Measurements from ENCODE around the gene CNDP2.

CNDP2 gene

GRCh38 chr18:74482697-74483096 is 13.5 kb upstream of the CNDP2 start:
- Mint-ChIP-seq H3K36me3 (ENCODE audit: low read depth) (no peaks in the 10 kb centered on the region), H3K9me3 (no peaks in the 10 kb centered on the region), H3K4me1 (peaks cover 35% of the 10 kb centered on the region), H3K27ac (no peak overlapping the region), H3K4me3 (no peak overlapping the region), H3K27me3 (ENCODE audit: low read depth, poor library complexity) (no peaks in the 10 kb centered on the region)
- no peak for DNase-seq
- TF ChIP-seq, protein P1, sequence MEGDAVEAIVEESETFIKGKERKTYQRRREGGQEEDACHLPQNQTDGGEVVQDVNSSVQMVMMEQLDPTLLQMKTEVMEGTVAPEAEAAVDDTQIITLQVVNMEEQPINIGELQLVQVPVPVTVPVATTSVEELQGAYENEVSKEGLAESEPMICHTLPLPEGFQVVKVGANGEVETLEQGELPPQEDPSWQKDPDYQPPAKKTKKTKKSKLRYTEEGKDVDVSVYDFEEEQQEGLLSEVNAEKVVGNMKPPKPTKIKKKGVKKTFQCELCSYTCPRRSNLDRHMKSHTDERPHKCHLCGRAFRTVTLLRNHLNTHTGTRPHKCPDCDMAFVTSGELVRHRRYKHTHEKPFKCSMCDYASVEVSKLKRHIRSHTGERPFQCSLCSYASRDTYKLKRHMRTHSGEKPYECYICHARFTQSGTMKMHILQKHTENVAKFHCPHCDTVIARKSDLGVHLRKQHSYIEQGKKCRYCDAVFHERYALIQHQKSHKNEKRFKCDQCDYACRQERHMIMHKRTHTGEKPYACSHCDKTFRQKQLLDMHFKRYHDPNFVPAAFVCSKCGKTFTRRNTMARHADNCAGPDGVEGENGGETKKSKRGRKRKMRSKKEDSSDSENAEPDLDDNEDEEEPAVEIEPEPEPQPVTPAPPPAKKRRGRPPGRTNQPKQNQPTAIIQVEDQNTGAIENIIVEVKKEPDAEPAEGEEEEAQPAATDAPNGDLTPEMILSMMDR (IDR thresholded peaks at IDR 0.05) = no peak

DNA sequence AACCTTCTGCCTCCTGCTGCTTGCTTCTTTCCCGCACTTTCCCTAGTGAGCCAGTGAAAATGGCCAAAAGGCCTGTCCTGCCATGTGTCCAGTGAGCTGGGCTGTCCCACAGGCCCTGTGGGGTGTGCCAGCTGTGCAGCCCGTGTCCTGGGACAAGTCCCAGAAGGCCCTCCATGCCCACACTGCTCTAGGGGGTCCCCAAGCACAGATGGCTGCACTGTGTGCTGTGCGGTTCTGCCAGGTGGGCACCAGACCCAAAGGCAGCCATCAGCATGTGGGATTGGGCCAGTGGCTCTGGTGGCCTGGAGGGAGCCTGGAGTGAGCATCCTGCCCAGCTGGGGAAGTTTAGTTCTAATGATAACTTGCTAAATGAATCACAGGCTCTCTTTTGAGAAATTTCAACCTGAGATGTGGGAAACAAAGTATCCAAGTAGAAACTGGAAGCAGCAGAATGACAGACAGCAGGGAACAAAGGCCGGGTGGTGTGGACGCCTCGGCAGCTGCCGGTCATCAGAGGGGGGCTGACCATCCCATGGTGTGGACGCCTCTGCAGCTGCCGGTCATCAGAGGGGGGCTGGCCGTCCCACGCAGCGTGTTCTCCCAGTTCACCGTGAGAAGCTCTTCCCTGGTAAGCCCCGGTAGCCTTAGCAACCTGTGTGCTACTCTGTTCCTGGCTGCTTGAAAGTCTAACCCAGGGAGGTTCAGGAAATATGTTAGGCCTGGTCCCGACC is 9.9 kb upstream of the CNDP2 start:
- TF ChIP-seq, protein P1 (IDR thresholded peaks at IDR 0.05) = no peak
- DNase-seq = no peak
- Mint-ChIP-seq H3K36me3 (ENCODE audit: low read depth) (no peaks in the 10 kb centered on the region), H3K4me3 (no peak overlapping the region), H3K9me3 (peaks cover under 1% of the 10 kb centered on the region), H3K27me3 (ENCODE audit: low read depth, poor library complexity) (no peaks in the 10 kb centered on the region), H3K27ac (no peak overlapping the region), H3K4me1 (peaks cover 44% of the 10 kb centered on the region)

DNA sequence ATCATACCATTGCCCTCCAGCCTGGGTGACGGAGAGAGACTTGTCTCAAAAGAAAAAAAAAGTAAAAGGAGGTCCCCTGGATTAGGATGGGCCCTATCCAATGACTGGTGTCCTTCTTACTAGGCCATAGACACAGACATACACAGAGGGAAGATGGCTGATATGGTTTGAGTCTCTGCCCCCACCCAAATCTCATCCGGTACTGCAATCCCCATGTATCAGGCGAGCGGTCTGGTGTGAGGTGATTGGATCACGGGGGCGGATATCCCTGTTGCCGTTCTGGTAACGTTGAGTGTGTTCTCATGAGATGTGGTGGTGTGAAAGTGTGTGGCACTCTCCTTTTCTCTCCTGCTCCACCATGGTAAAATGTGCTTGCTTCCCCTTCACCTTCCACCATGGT is 7.8 kb upstream of the CNDP2 start:
- Mint-ChIP-seq H3K36me3 (ENCODE audit: low read depth) (no peaks in the 10 kb centered on the region), H3K9me3 (peaks cover 9% of the 10 kb centered on the region), H3K4me3 (no peak overlapping the region)

DNA sequence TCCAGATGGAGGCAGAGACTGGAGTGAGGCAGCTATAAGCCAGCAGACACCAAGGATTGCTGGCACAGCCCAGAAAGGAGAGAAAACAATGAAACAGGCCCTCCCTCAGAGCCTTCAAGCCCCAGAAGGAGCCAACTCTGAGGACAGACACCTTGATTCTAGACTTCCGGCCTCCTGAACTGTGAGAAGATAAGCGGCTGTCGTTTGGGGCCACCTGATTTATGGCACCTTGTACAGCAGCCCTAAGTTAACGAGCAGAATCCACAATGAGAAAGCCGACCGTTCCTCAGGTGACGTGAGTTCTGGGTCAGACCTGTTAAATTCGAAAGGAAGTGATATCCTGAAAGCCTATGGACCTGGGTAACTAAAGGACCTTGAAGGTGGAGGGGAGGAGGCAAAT is 7.3 kb upstream of the CNDP2 start:
- TF ChIP-seq, protein P1 (IDR thresholded peaks at IDR 0.05) = no peak
- no peak for DNase-seq
- H3K27me3 Mint-ChIP-seq (ENCODE audit: low read depth, poor library complexity) = peaks cover 7% of the 10 kb centered on the region
- peaks cover 9% of the 10 kb centered on the region for H3K9me3 Mint-ChIP-seq
- H3K27ac Mint-ChIP-seq = no peak overlapping the region
- no peaks in the 10 kb centered on the region for H3K36me3 Mint-ChIP-seq (ENCODE audit: low read depth)
- peaks cover 49% of the 10 kb centered on the region for H3K4me1 Mint-ChIP-seq
- H3K4me3 Mint-ChIP-seq = no peak overlapping the region

More for the DNA sequence above, 7.8 kb upstream of the CNDP2 start:
- TF ChIP-seq, protein P1 (IDR thresholded peaks at IDR 0.05) = no peak
- H3K4me1 Mint-ChIP-seq = peaks cover 44% of the 10 kb centered on the region
- peaks cover 7% of the 10 kb centered on the region for H3K27me3 Mint-ChIP-seq (ENCODE audit: low read depth, poor library complexity)
- DNase-seq = no peak
- no peak overlapping the region for H3K27ac Mint-ChIP-seq

DNA sequence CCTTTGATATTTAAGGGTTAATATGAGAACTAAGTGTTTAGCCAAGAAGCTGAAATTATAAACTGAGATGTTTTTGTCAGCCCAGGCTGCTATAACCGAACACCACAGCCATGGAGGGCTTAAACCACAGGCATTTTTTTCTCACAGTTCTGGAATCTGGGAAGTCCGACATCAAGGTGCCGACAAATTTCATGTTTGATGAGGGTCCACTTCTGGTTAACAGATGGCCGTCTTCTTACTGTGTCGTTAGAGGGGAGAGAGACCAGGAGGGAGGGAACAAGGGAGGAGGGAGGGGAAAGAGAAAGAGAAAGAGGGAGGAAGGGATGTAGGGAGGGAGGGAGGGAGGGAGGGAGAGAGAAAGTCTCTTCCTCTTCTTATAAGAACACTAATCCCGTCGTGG is 6.5 kb upstream of the CNDP2 start:
- no peak for DNase-seq
- Mint-ChIP-seq H3K4me3 (no peak overlapping the region), H3K36me3 (ENCODE audit: low read depth) (no peaks in the 10 kb centered on the region), H3K27ac (no peak overlapping the region), H3K4me1 (peaks cover 49% of the 10 kb centered on the region), H3K27me3 (ENCODE audit: low read depth, poor library complexity) (peaks cover 7% of the 10 kb centered on the region), H3K9me3 (peaks cover 9% of the 10 kb centered on the region)
- TF ChIP-seq, protein P1 (IDR thresholded peaks at IDR 0.05) = no peak

DNA sequence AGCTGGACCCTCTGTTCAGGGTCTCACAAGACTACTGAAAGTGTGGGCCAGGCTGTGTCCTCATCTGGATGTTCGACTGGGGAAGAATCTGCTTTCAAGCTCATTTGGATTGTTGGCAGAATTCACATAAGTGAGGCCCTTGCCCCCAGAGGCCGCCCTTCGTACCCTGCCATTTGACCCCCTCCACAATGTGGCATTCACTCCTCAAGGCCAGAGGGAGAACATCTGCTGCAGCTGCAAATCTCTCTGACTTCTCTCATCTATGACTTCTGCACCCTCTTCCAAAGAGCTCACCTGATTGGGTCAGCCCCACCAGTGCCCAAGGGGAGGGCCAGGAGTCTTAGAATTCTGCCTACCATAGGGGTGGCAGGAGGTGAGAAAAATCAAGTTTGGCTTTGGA is 3.9 kb upstream of the CNDP2 start:
- peaks cover 9% of the 10 kb centered on the region for H3K9me3 Mint-ChIP-seq
- no peak for DNase-seq
- H3K4me3 Mint-ChIP-seq = no peak overlapping the region
- H3K36me3 Mint-ChIP-seq (ENCODE audit: low read depth) = peaks cover 5% of the 10 kb centered on the region
- H3K27me3 Mint-ChIP-seq (ENCODE audit: low read depth, poor library complexity) = peaks cover 7% of the 10 kb centered on the region
- no peak overlapping the region for H3K27ac Mint-ChIP-seq
- peaks cover 36% of the 10 kb centered on the region for H3K4me1 Mint-ChIP-seq
- TF ChIP-seq, protein P1 (IDR thresholded peaks at IDR 0.05) = no peak
